DND-41 (cell line): Measurements from ENCODE around the gene ZBP1.

Source experiments
- ATAC-seq: fragments of 200-7000 bp; cut with Tn5 transposase; 3 replicates; pipeline ENCODE4 v1.9.1; 2021; ENCODE audit warnings: low read depth; ENCODE audit not compliant: insufficient read depth
- DNase-seq: peaks from one replicate; pipeline ENCODE4 v3.0.0-alpha.2; 2020
- H2AFZ ChIP-seq: 2 replicates; pipeline ENCODE4 v1.6.0; 2012; ENCODE audit warnings: low read depth, low read length
- H3K27ac ChIP-seq: 2 replicates; pipeline ENCODE4 v1.5.1; 2012; ENCODE audit warnings: low read length, inconsistent platforms
- H3K27me3 ChIP-seq: fragments of 200-600 bp; sonication (generic); 2 replicates; pipeline ENCODE4 v1.6.0; 2012; ENCODE audit warnings: low read length, mild to moderate bottlenecking, inconsistent platforms; ENCODE audit not compliant: insufficient read depth, poor library complexity
- H3K36me3 ChIP-seq: 2 replicates; pipeline ENCODE4 v1.5.1; 2012; ENCODE audit warnings: low read length, inconsistent platforms; ENCODE audit not compliant: insufficient read depth
- H3K4me1 ChIP-seq: 2 replicates; pipeline ENCODE4 v1.5.1; 2012; ENCODE audit warnings: mild to moderate bottlenecking, low read length; ENCODE audit not compliant: insufficient read depth
- H3K4me2 ChIP-seq: 2 replicates; pipeline ENCODE4 v1.6.0; 2012; ENCODE audit warnings: mild to moderate bottlenecking, moderate library complexity, low read length, inconsistent platforms; ENCODE audit not compliant: insufficient read depth
- H3K4me3 ChIP-seq, 2 experiments: fragments of 200-600 bp in 1 of 2; shearing (Covaris generic) in 1 of 2; 2 replicates each; pipeline ENCODE4 v1.5.1; 2012 to 2016; ENCODE audit warnings: inconsistent platforms in 2 of 2, low read length in 2 of 2, mild to moderate bottlenecking in 2 of 2, low read depth in 1 of 2, moderate library complexity in 1 of 2
- H3K79me2 ChIP-seq: 2 replicates; pipeline ENCODE4 v1.6.0; 2012; ENCODE audit warnings: low read length, inconsistent platforms; ENCODE audit not compliant: insufficient read depth
- H3K9ac ChIP-seq: 2 replicates; pipeline ENCODE4 v1.6.0; 2012; ENCODE audit warnings: low read depth, mild to moderate bottlenecking, inconsistent platforms, low read length, moderate library complexity
- H3K9me3 ChIP-seq: 2 replicates; pipeline ENCODE4 v1.5.1; 2012; ENCODE audit warnings: low read length, moderate library complexity, mild to moderate bottlenecking, inconsistent platforms; ENCODE audit not compliant: insufficient read depth, severe bottlenecking
- H4K20me1 ChIP-seq: 2 replicates; pipeline ENCODE4 v1.6.0; 2012; ENCODE audit warnings: low read length; ENCODE audit not compliant: insufficient read depth
- EZH2 ChIP-seq: IDR thresholded peaks from 3 replicates; pipeline ENCODE4 v1.6.1; 2012; ENCODE audit warnings: borderline replicate concordance, low read depth, mild to moderate bottlenecking, moderate library complexity, low read length, inconsistent platforms; ENCODE audit not compliant: severe bottlenecking
- TF ChIP-seq, protein P1 (sequence below): IDR thresholded peaks from 2 replicates; pipeline ENCODE4 v1.5.1; 2012; ENCODE audit warnings: borderline replicate concordance, low read length, moderate library complexity, mild to moderate bottlenecking; ENCODE audit not compliant: poor library complexity, severe bottlenecking; ENCODE audit errors: extremely low read depth

Gene ZBP1

DNA sequence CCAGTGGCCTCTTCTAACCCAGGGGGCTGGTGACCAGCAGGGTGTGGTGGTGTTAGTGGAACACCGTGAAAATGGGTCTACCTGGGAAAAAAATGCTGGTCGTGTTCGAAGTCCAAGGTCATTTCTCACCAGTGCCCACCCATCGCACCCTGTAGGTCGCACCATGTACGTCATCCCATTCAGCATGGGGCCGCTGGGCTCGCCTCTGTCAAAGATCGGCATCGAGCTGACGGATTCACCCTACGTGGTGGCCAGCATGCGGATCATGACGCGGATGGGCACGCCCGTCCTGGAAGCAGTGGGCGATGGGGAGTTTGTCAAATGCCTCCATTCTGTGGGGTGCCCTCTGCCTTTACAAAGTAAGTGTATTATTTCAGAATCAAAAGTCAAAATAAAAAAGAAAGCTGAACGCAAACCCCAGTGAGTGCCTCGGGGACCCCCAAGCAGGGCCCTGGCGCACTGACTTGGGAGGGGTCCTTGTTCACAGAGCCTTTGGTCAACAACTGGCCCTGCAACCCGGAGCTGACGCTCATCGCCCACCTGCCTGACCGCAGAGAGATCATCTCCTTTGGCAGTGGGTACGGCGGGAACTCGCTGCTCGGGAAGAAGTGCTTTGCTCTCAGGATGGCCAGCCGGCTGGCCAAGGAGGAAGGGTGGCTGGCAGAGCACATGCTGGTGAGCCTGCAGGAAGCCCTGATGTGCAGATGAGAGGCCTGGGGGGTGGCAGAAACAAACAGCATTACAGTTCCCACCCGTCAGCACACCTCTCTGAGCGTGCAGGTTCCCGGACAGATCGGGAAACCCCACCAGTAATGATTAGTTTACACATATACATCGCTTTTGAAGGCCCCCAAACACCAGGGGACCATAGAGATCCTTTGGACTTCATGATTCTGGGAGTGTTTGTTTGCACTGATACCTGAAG lies 57.4 kb downstream of the ZBP1 start:
- H3K9ac ChIP-seq, result no peak overlapping the region
- H3K9me3 ChIP-seq, result no peaks in the 10 kb centered on the region
- peaks cover 20% of the 10 kb centered on the region for H3K27me3 ChIP-seq
- H3K79me2 ChIP-seq, result no peaks in the 10 kb centered on the region
- no peak for DNase-seq
- H3K4me3 ChIP-seq, result no peak overlapping the region
- no peaks in the 10 kb centered on the region for H4K20me1 ChIP-seq
- no peaks in the 10 kb centered on the region for H3K4me1 ChIP-seq
- no peak overlapping the region for H2AFZ ChIP-seq
- TF ChIP-seq EZH2, result no peak
- TF ChIP-seq, protein P1, sequence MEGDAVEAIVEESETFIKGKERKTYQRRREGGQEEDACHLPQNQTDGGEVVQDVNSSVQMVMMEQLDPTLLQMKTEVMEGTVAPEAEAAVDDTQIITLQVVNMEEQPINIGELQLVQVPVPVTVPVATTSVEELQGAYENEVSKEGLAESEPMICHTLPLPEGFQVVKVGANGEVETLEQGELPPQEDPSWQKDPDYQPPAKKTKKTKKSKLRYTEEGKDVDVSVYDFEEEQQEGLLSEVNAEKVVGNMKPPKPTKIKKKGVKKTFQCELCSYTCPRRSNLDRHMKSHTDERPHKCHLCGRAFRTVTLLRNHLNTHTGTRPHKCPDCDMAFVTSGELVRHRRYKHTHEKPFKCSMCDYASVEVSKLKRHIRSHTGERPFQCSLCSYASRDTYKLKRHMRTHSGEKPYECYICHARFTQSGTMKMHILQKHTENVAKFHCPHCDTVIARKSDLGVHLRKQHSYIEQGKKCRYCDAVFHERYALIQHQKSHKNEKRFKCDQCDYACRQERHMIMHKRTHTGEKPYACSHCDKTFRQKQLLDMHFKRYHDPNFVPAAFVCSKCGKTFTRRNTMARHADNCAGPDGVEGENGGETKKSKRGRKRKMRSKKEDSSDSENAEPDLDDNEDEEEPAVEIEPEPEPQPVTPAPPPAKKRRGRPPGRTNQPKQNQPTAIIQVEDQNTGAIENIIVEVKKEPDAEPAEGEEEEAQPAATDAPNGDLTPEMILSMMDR, result no peak
- H3K27ac ChIP-seq, result no peak overlapping the region
- no peak overlapping the region for H3K4me2 ChIP-seq
- no peaks in the 10 kb centered on the region for H3K36me3 ChIP-seq
- no peak for ATAC-seq

DNA sequence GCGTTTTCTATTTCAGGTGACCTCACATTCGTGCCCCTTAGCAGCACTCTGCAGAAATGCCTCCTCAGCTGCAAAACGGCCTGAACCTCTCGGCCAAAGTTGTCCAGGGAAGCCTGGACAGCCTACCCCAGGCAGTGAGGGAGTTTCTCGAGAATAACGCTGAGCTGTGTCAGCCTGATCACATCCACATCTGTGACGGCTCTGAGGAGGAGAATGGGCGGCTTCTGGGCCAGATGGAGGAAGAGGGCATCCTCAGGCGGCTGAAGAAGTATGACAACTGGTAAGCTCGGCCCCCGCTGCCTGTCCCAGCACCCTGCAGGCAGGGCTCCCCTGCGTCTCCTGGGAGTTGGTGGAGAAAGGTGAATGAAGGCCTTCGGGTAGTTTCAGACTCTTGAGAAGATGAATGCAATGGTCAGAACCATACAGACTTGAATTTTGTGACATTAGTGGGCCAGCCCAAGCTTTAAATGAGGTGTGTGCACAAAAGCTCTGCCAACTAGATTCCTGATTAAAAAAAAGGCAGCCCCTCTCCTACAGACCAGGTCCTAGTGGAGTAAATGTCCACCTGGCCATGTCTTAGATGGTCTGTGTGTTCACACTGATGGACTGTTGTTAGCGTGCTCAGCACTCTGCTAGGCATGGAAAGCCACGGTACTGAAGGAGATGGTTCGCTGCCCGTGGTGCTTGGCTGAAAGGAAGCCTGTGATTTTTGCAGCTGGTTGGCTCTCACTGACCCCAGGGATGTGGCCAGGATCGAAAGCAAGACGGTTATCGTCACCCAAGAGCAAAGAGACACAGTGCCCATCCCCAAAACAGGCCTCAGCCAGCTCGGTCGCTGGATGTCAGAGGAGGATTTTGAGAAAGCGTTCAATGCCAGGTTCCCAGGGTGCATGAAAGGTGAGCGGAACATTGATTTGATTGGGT lies 58.6 kb downstream of the ZBP1 start:
- Histone ChIP-seq H3K4me3 (no peak overlapping the region), H3K79me2 (no peaks in the 10 kb centered on the region), H3K27me3 (peaks cover 20% of the 10 kb centered on the region), H4K20me1 (no peaks in the 10 kb centered on the region), H3K4me1 (no peaks in the 10 kb centered on the region), H3K9ac (no peak overlapping the region), H3K27ac (no peak overlapping the region), H3K36me3 (no peaks in the 10 kb centered on the region), H2AFZ (no peak overlapping the region), H3K9me3 (no peaks in the 10 kb centered on the region), H3K4me2 (no peak overlapping the region)
- ATAC-seq, result no peak
- TF ChIP-seq, protein P1, result no peak
- TF ChIP-seq EZH2, result no peak
- no peak for DNase-seq

DNA sequence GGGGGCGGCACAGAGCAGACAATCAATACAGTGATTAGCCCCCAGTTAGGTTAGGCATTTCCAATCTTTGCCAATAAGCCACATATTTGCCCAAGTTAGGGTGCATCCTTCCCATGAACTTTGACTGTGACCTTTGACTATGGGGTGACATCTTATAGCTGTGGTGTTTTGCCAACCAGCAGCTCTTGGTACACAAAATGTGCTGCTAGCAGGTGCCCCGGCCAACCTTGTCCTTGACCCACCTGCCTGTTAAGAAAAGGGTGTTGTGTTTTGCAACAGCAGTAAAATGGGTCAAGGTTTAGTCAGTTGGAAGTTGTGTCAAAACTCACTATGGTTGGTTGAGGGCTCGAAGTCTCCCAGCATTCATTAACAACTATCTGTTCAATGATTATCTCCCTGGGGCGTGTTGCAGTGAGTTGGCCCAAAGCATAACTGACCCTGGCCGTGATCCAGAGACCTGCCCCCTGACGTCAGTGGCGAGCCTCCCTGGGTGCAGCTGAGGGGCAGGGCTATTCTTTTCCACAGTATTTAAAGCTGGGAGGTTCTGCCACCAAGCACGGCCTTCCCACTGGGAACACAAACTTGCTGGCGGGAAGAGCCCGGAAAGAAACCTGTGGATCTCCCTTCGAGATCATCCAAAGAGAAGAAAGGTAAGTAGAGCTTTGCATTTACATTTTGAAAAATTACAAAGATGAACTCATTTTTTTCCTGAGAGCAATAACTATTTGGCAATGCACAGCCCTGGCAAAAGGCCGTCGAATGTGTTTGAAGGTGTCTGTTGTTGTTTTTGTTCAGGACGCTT lies 59.5 kb downstream of the ZBP1 start, which contains the start of gene PCK1:
Gene PCK1 (plus strand): TSS at position 557 of the 802 bp plus-strand sequence. CDS start 302 bp downstream, outside the sequence.
- no peak within 1 kb of the TSS for H3K27ac ChIP-seq
- no peaks in the 10 kb centered on the region for H3K36me3 ChIP-seq
- ATAC-seq, result no peak
- H4K20me1 ChIP-seq, result no peaks in the 10 kb centered on the region
- H3K27me3 ChIP-seq, result peaks cover 20% of the 10 kb centered on the region
- H3K79me2 ChIP-seq, result no peaks in the 10 kb centered on the region
- H3K4me1 ChIP-seq, result no peaks in the 10 kb centered on the region
- no peak within 1 kb of the TSS for H2AFZ ChIP-seq
- H3K4me3 ChIP-seq, result no peak within 1 kb of the TSS
- no peak within 1 kb of the TSS for H3K9ac ChIP-seq
- H3K9me3 ChIP-seq, result no peaks in the 10 kb centered on the region
- TF ChIP-seq EZH2, result no peak
- TF ChIP-seq, protein P1, result no peak
- DNase-seq, result no peak
- H3K4me2 ChIP-seq, result no peak within 1 kb of the TSS
